ENCODE data around the gene MRPS34.
"Not testable (repeated sequence)": the region's sequence is repeated elsewhere in the genome, so short reads cannot be mapped to it uniquely, and the experiment has no call there.

MRPS34 gene

DNA sequence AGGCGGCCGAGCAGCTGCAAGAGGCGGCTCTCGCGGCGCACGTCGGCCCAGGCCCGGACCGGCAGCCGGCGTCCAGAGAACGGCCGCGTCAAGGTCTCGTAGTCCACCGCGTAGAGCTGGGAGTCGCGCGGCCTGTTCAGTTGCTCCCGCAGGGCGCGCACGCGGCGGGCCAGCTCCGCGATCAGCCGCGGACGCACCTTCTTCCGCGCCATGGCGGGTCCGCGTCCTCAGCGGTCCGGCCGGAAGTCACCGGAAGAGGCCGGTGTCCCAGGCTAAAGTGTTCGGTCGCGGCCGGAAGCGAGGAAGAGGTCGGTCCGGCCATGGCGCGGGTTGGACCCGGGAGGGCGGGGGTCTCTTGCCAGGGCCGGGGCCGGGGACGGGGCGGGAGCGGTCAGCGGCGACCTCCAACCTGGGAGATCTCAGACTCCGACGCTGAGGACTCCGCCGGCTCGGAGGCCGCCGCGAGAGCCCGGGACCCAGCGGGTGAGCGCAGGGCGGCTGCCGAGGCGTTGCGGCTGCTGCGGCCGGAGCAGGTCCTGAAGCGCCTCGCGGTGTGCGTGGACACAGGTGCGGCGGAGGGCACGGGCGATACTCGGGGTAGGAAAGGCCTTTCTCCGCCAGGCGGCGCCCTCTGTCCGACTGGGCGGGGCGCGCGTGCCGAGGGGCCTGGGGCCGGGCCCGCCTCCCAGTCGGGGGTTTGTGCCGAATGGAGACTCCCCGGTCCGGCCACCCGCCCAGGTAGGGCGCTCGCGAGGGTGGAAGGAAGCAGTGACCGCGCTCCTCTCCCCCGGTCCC lies at the start of gene MRPS34:
Gene MRPS34, minus strand, starts transcription at position 227 of the 795 bp plus-strand sequence. Its CDS starts 15 bp downstream, at position 212.
- peak; percentile 53 for DNase-seq

DNA sequence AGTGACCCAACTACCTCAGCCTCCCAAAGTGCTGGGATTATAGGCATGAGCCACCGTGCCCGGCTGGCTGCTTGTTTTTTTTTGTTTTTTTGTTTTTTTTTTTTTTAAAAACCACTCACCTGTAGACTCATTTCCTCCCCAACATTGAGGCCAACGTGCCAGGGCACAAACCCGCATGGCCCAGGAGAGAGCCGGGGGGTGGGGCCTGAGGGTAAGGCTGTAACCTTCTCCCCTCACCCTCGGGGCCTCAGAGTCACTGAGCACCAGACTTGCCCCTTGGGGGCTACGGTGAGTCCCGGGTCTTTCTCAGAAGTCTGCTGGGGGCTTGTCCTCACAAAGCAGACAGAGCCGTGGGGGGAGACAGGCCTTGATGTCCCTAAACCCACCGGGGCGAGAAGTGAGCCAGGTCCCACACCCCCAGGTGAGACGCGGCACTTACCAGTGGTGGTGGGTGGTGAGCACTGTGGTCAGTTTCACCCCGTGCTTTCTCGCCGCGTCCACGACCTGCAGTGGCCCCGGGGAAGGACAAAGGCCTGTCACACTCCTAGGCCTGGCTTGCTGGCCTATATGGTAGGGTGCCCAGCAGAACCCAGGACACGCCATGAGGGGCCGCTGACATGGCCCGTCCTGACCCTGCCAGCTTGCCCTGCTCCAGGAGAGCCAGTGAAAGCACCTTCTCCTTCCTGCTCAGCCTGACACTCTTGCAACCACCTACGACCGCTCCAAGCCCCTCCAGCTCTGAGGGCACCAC lies 49.1 kb upstream of the MRPS34 start:
- DNase-seq = no peak

DNA sequence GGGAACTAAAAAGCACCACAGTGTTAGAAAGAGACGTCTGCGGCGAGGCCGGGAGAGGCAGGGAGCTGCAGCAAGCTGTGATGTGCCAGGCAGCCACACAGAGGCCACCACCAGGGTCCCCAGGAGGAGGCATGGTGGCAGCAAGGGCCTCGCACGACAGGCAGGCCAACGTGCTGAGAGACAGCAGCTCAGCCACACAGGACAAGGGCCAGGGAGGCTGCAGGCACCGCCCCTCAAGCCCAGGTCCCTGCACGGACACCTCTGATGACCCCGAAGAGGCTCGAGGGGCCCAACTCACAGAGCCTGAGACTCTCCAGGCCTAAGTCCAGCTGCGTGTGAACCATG lies 48.0 kb upstream of the MRPS34 start:
- no peak for DNase-seq

GRCh38 chr16:1820096-1820945 lies 47.4 kb upstream of the MRPS34 start:
- no peak for DNase-seq

DNA sequence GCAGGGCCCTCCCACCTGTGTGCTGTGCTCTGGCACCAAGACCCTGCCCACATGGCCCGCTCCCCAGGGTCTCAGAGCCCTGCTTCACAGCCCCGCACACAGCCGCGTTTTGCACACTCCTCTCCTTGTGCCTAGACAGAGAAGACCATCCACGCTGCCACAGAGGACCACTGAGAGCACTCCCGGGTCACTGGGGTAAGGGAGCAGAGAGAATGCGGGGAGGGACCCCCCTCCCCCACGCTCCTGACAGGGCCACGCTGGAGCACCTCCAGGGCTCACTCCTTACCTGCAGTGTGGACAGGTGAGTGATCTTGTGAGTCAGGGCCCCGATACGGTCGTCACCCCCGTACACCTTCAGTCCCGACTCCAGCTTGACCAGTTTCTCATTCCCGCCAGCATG lies 46.7 kb upstream of the MRPS34 start:
- no peak for DNase-seq

DNA sequence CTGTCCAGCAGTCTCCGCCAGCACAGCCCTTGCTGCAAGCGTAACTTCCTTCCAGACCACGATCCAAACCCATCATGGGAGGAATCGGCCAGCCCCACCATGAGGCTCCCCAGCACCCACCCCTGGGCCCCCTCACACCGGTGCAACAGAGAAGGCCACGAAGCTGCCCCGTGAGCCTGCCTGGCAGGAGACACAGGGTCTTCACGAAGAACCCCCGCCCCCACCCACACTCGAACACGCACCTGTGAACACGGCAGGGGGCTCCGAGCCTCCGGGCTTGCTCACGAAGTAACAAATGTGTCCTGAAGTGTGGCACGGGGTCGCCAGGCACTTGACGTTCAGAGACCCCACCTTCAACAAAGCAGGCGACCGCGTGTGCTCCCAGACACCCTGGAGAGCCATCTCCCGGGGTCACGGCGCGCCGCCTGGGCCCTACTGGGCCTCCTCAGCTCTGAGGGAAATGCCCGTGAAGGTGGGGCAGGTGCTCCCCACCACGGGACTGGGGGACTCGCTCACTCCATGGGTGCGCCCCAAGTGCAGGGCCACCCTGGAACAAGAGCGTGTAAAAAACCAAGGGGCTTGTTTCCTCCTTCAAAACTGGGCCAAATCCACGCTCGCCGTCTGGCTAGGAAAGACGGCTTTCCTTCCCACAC lies 46.1 kb upstream of the MRPS34 start:
- no peak for DNase-seq

- no peak for DNase-seq
Observed at GRCh38 chr16:1818204-1818872, 45.4 kb upstream of the MRPS34 start.

GRCh38 chr16:1817716-1818115 lies 44.8 kb upstream of the MRPS34 start:
- no peak for DNase-seq

DNA sequence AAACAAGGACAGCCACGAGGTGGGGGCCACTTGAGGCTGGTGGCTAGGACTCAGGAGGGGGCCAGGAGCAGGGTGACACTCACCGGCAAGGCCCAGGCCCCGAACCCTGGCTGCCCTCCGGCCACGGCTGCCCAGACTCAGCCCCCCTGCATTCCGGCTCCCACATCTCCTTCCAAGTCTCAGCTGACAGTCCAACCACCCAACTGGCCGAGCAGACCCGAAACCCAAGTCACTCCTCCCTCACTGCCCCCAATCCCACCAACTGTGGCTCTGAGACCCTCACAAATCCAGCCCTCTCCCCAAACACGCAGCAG lies 44.3 kb upstream of the MRPS34 start:
- no peak for DNase-seq

DNA sequence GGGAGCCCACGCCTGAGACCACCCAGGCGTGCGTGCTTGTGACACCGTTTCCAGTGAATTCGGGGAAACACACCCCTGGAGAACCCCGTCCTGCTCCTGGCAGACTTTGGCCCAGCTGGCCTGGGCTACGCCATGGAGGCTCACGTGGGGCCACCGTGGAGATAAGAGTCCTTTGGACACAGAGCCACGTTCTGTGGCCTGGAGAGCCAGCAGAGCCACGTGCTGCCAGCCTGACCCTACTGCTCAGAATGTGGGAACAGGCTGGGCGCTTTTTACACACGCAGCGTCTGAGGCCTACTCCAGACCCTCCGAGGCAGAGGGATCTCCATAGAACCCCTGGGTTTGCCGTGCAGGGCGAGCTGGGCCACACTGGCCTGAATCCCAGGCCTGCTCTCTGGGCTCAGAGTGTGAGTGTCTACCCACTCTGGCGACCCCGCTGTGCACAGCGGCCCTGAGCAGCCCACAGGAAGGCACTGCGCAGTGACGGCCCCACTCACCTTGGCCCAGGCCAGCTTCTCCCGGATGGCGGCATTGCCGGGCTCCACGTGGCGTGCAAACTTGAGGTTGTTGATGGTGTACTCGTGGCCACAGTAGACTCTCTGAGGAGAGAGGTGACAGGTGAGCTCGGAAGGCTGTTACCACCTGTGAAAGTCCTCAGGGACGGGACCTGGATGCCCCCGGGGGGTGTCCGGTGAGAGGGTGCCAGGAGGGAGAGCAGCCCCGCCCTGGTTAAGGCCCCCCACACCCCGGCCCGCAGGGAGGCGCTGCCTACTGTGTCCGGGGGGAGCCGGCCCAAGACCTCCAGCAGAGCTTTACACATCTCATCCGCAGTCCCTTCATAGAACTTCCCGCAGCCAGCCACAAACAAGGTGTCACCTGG lies 43.7 kb upstream of the MRPS34 start:
- no peak for DNase-seq

- no peak for DNase-seq
Observed at GRCh38 chr16:1815461-1815860, 42.5 kb upstream of the MRPS34 start.

- no peak for DNase-seq
Observed at GRCh38 chr16:1812732-1813163, 39.8 kb upstream of the MRPS34 start.

DNA sequence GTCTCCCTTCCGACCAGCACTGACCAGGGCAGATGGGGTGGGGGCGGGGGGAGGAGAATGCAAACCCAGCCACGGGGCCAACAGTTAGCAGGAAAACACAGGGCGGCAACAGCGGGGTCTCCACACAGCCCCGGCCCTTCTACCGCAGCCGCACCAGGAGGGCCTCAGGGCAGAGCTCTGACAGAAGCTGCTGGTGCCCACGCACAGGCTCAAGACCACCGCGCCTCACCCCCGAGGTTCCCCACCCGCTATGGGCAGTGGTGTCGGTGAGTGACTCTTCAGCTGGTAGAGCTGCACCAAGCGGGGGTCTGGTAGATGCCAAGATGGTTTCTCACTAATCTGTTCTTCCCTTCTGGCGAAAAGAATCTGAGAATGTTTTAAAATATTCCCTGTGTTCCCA lies 37.6 kb upstream of the MRPS34 start:
- DNase-seq = no peak

- DNase-seq = no peak
Observed at GRCh38 chr16:1810106-1810505, 37.2 kb upstream of the MRPS34 start.

DNA sequence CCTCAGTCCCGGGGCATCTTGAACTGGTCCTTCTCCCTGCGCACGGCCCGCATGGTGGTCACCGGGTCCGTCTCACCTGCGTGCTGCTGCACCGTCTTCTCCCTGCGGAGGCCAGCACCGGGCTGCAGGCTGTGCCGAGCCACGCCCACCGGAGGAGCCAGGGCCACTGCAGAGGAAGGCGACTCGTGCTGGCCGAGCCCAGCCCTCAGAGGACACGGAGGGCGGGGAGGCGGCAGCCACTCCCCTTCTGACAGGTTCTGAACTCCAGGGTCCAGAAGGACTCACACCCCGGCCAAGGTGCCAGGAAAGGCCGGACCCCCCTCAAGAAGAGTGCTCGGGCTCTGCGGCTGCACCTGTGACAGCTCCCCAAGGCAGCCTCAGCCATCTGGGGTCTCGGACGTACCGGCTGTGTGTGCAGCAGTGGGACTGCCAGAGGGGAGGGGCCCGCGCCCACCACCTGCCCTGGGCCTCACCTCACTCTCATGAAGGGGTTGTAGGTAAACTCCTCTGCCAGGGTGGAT lies 36.4 kb upstream of the MRPS34 start:
- DNase-seq = no peak

DNA sequence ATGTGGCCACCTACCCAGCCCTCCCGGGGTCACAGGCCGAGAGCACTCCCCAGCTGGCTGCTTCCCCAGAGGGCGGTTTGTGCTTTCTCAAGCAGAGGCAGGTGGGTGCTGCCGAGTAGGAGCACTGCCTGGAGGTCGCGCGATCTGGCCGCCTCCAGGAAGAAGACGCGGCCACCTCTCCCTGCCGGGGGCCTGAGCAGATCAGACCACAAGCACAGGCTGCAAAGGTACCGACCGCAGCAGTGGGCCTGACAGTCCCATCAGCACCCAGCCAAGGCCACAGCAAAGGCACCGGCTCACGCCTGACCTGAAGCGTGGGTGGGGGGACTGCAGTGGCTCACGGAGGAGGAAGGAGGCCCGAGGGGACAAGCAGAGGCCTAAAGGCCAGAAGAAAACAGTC lies 35.8 kb upstream of the MRPS34 start:
- DNase-seq = no peak

DNA sequence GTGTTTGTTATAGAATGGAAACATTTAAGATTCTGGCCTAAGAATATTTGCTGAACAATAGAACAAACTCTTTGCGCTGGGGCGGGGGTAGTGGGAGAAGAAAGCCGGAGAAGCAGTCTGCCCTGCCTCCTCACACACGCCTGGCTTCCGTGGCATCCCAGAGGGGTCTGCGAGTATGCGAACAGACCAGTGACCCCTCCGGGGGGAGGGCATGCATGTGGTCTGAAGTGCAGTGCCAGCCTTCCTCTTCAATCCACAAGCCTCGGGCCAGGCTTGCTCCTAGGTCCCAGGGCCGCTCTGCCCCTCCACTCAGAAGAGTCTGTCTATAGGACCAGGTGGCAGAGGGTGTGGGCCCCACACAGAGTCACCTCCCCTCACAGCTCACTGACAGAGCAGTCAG lies 34.7 kb upstream of the MRPS34 start:
- no peak for DNase-seq

DNA sequence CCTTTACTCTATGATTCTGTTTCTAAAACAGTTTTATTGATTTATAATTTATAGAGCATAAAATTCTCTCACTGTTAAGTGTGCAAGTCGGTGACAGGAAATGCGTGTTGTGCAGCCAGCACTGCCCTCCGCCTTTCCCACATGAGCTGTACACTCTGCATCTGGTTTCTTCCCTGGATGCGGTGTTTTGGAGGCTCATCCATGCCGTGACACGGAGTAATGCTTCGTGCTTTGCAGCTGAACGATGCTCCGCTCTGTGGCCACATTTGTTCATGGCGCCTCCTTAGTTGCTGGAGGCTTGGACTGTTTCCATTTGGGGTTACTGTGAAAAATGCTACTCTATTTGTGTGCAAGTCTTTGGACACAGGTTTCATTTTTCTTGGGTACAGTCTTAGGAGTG lies 27.8 kb upstream of the MRPS34 start:
- no peak for DNase-seq

DNA sequence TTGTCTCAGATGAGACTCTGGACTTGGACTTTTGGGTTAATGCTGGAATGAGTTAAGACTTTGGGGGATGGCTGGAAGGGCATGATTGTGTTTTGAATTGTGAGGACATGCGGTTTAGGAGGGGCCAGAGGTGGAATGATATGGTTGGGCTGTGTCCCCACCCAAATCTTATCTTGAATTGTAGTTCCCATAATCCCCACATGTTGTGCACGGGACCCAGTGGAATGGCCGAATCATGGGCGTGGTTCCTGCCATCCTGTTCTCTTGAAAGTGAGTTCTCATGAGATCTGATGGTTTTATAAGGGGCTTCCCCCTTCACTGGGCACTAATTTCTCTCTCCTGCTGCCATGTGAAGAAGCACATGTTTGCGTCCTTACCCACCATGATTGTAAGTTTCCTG lies 26.3 kb upstream of the MRPS34 start:
- DNase-seq = not testable (repeated sequence)

GRCh38 chr16:1794908-1795666 lies 22.2 kb upstream of the MRPS34 start:
- DNase-seq = no peak
